H1 (cell line): Measurements from ENCODE around the gene DMPK. TPM values are rescaled to one million over a fixed set of nuclear protein-coding genes. Genes with fewer than 3 reads are reported as not detected.

Experiments
- CTCF ChIP-seq, 3 experiments: IDR thresholded peaks; 1 replicate in 2 of 3; 2 replicates in 1 of 3; pipeline versions ENCODE4 v1.5.1 to v1.6.1; 2011; ENCODE audit warnings: low read length in 3 of 3, mild to moderate bottlenecking in 3 of 3, inconsistent platforms in 2 of 3, low read depth in 1 of 3, moderate library complexity in 1 of 3; ENCODE audit not compliant: insufficient read depth in 1 of 3; ENCODE audit errors: control extremely low read depth in 1 of 3
- polyA plus RNA-seq, 7 experiments: library from polyadenylated mRNA; depleted of rRNA in 3 of 7; stranded (reverse) in 5 of 7; unstranded in 2 of 7; fragments of >200 nt in 5 of 7; fragments of 200-250 nt in 2 of 7; gene quantifications; 1 replicate in 5 of 7; 2 replicates in 1 of 7; 4 replicates in 1 of 7; pipeline versions ENCODE4 v1.2.1 to v1.2.3, GENCODE V29; 2011 to 2013; ENCODE audit warnings: missing spikeins in 2 of 7, mixed read lengths in 2 of 7
- total RNA-seq: library from RNA; stranded (reverse); fragmentation: NEBNext Ultra II Directional; extraction: Animal tissue kit (Norgen Biotek cat#: 25700); gene quantifications from 2 replicates; pipeline ENCODE4 v1.2.1, GENCODE V29; 2021

DMPK gene
- total and polyA plus RNA-seq, 2 of the 8 experiments (the other 6 are each of a cell fraction or from before 2014, with no cell fraction given) = 13.7 to 27.4 TPM

DNA sequence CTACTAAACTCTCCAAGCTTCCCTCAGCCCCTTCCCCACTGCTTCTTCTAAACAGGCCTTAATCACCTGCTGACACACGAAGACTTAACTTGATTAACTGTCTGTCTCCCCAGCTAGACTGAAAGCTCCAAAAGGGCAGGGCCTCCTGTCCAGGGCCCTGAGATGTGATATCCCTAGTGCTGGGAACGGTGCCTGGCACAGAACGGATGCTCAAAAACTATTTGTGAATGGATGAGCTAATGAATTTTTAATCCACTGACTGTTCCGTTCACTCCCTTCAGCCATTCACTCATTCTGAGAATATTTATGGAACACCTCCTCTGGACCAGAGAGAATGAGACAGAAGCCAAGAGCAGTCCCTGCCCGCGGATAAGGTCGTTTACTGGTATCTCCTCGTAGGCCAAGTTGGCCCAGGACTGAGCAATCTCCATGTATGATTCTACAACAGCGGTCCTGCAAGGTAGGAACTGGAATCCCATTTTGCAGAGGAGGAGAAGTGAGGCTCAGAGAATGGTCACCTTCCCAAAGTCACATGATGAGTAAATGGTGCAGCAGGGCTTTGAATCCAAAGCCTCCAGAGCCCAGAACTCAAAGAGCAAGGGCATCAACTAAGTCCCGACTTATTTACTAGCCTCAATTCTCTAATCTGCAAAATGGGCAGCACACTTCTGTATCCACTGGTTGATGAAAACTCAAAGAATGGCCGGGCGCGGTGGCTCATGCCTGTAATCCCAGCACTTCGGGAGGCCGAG lies 6.9 kb upstream of the DMPK start (continued):
- no peak for TF ChIP-seq CTCF (IDR thresholded peaks at IDR 0.05; ENCODE audit: control extremely low read depth in 1 of 3, insufficient read depth in 1 of 3, low read depth in 1 of 3, low read length in 3 of 3)
